Natural killer cell (primary cell): ENCODE measurements around the gene ALDOC. TPM values are rescaled to one million over a fixed set of nuclear protein-coding genes. Genes with fewer than 3 reads are reported as not detected.

Source experiments
- ATAC-seq, 3 donors: fragments of 150-1000 bp in 2 of 3; fragments of 200-7000 bp in 1 of 3; cut with Tn5 transposase; 1 replicate in 1 of 3; 2 replicates in 2 of 3; pipeline ENCODE4 v1.10.0; 2021; ENCODE audit warnings: mild to moderate bottlenecking in 2 of 3, moderate library complexity in 2 of 3
- DNase-seq, 2 donors: peaks; one replicate each; pipeline versions ENCODE4 v3.0.0 to v3.0.0-alpha.2; 2013 to 2021; ENCODE audit warnings: mixed read lengths in 1 of 2
- H3K27ac ChIP-seq: one replicate; pipeline ENCODE4 v1.5.1; 2013; ENCODE audit warnings: mild to moderate bottlenecking, low read length
- H3K27me3 ChIP-seq: one replicate; pipeline ENCODE4 v1.6.1; 2013; ENCODE audit warnings: low read length; ENCODE audit not compliant: control insufficient read depth, insufficient read depth
- H3K36me3 ChIP-seq: one replicate; pipeline ENCODE4 v1.6.1; 2013; ENCODE audit warnings: low read length; ENCODE audit not compliant: control insufficient read depth, insufficient read depth
- H3K4me1 ChIP-seq: one replicate; pipeline ENCODE4 v1.6.1; 2013; ENCODE audit warnings: low read length; ENCODE audit not compliant: control insufficient read depth, insufficient read depth
- H3K4me3 ChIP-seq: one replicate; pipeline ENCODE4 v1.5.1; 2013; ENCODE audit warnings: low read length
- H3K9me3 ChIP-seq: one replicate; pipeline ENCODE4 v1.6.1; 2013; ENCODE audit warnings: low read length; ENCODE audit not compliant: control insufficient read depth, insufficient read depth
- H3K27ac Mint-ChIP-seq, 2 donors: one replicate each; pipeline ENCODE4 v1.8.0; 2022; ENCODE audit warnings: mild to moderate bottlenecking in 2 of 2, mixed read lengths in 2 of 2, moderate library complexity in 1 of 2
- H3K27me3 Mint-ChIP-seq, 2 donors: one replicate each; pipeline ENCODE4 v1.8.0; 2022; ENCODE audit warnings: low read depth in 2 of 2, mixed read lengths in 2 of 2
- H3K36me3 Mint-ChIP-seq: one replicate; pipeline ENCODE4 v1.8.0; 2022; ENCODE audit warnings: mixed read lengths
- H3K4me1 Mint-ChIP-seq, 2 donors: one replicate each; pipeline ENCODE4 v1.8.0; 2022; ENCODE audit warnings: mixed read lengths in 2 of 2
- H3K4me3 Mint-ChIP-seq: one replicate; pipeline ENCODE4 v1.8.0; 2022; ENCODE audit warnings: mild to moderate bottlenecking, moderate library complexity, mixed read lengths
- H3K9me3 Mint-ChIP-seq, 2 donors: one replicate each; pipeline ENCODE4 v1.8.0; 2022; ENCODE audit warnings: mixed read lengths in 2 of 2
- WGBS: methylation state at CpG from one replicate; pipeline ENCODE4 v1.1.7; 2013; ENCODE audit warnings: missing lambda C conversion rate; ENCODE audit not compliant: insufficient coverage; 5-methylcytosine and 5-hydroxymethylcytosine counted together
- intact Hi-C: fragments of 100-400 bp; cut with micrococcal nuclease; formaldehyde crosslinking; loops from one replicate; pipeline ENCODE4 v1.14.2; 2022
- total RNA-seq, 4 donors: library from RNA; stranded (reverse); fragments of 120-200 nt in 1 of 4; gene quantifications; one replicate each; pipeline versions ENCODE4 v1.2.3 to v1.2.4, GENCODE V29; 2013 to 2022
- TF ChIP-seq, protein P1 (sequence below): fragments of 200-600 bp; IDR thresholded peaks from one replicate; pipeline ENCODE4 v1.8.0; 2022; ENCODE audit warnings: antibody characterized with exemption

Gene ALDOC
- total RNA-seq, 3 donors from 2014 or later (not counting 1 experiment from before 2014, with no cell fraction given) = 18.2 to 25.4 (median 23.0) TPM

DNA sequence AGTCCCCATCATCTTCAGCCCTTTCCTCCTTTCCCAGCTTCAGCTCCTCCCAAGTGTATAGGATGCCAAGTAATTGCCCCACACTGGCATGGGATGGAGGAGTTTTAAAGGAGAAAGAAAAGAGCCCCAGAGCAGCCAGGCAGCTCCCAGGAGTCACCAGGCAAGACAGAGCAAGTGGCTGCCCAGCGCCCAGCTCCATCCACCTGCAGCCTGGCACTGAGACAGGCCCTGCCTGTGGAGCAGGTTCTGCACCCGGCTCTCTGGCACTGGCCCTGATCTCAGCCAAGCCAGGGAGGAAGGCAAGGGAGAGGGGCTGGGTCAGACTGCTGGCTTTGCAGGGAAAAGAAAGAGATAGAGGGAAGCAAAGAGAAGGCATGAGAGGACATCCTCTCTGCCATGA is 48.8 kb downstream of the ALDOC start:
- Mint-ChIP-seq H3K36me3 (no peaks in the 10 kb centered on the region), H3K27ac (no peak overlapping the region), H3K4me3 (no peak overlapping the region), H3K4me1 (no peaks in the 10 kb centered on the region), H3K27me3 (peaks cover 0 to 2% of the 10 kb centered on the region in 2 donors), H3K9me3 (no peaks in the 10 kb centered on the region)
- Histone ChIP-seq H3K4me3 (no peak overlapping the region), H3K27me3 (no peaks in the 10 kb centered on the region), H3K36me3 (no peaks in the 10 kb centered on the region), H3K27ac (no peak overlapping the region), H3K9me3 (no peaks in the 10 kb centered on the region), H3K4me1 (no peaks in the 10 kb centered on the region)
- 93% methylated on average over 2 of the region's 2 CpGs for WGBS
- intact Hi-C loops = no loop called here
- TF ChIP-seq, protein P1, sequence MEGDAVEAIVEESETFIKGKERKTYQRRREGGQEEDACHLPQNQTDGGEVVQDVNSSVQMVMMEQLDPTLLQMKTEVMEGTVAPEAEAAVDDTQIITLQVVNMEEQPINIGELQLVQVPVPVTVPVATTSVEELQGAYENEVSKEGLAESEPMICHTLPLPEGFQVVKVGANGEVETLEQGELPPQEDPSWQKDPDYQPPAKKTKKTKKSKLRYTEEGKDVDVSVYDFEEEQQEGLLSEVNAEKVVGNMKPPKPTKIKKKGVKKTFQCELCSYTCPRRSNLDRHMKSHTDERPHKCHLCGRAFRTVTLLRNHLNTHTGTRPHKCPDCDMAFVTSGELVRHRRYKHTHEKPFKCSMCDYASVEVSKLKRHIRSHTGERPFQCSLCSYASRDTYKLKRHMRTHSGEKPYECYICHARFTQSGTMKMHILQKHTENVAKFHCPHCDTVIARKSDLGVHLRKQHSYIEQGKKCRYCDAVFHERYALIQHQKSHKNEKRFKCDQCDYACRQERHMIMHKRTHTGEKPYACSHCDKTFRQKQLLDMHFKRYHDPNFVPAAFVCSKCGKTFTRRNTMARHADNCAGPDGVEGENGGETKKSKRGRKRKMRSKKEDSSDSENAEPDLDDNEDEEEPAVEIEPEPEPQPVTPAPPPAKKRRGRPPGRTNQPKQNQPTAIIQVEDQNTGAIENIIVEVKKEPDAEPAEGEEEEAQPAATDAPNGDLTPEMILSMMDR = no peak
- no peak for ATAC-seq
- no peak for DNase-seq

DNA sequence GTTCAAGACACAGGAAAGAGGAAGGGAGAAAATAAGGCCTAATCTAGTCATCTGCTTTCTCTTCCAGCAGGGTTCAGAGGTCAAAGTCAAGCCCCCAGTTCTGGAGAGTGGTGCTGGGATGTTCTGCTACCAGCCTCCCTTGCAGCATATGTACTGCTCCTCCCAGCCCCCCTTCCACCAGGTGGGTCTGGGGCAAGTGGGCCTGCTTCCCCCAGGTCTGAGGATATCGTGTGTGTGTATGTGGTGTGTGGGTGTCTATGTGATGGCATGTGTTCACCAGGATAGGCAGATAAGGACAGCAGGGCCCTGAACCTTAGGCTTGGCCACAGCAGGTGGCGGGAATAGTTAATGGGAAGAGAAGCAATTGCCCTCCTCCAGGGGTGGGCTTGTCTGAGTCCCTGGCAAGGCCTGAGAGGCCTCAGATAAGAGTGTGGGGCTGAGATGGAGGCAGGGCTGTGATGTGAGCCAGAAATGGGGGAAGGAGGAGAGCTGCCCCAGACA is 49.5 kb downstream of the ALDOC start:
- Histone ChIP-seq H3K36me3 (no peaks in the 10 kb centered on the region), H3K9me3 (no peaks in the 10 kb centered on the region), H3K27me3 (no peaks in the 10 kb centered on the region), H3K4me1 (no peaks in the 10 kb centered on the region), H3K4me3 (no peak overlapping the region), H3K27ac (no peak overlapping the region)
- intact Hi-C loops = no loop called here
- Mint-ChIP-seq H3K4me1 (no peaks in the 10 kb centered on the region), H3K9me3 (no peaks in the 10 kb centered on the region), H3K27me3 (peaks cover 0 to 2% of the 10 kb centered on the region in 2 donors), H3K27ac (no peak overlapping the region), H3K4me3 (no peak overlapping the region), H3K36me3 (no peaks in the 10 kb centered on the region)
- no peak for ATAC-seq
- WGBS = 85% methylated on average over 2 of the region's 2 CpGs
- TF ChIP-seq, protein P1 = no peak
- no peak for DNase-seq

DNA sequence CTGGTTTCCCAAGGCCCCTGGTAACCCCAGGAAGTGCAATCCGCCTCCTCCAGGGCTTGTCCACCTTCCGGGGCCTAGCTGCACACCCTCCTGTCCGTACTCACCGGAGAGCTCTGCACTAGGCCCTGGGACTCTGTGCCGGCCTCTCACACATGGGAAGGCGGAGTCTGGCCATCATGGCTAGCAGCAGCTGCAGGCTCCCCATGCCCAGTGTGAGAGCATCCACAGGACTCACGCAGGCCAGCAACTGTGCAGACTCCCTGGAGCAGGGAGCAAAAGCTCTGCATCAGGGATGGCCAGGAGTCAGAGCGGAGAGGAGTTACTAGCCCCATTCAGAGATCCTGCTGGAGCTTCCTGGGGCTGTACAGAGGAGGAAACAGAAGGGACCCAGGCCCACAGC is 50.3 kb downstream of the ALDOC start:
- no peak overlapping the region for H3K27ac ChIP-seq
- TF ChIP-seq, protein P1 = no peak
- no peaks in the 10 kb centered on the region for H3K36me3 ChIP-seq
- Mint-ChIP-seq H3K27ac (no peak overlapping the region), H3K4me3 (no peak overlapping the region), H3K27me3 (peaks cover 0 to 2% of the 10 kb centered on the region in 2 donors), H3K36me3 (no peaks in the 10 kb centered on the region), H3K4me1 (no peaks in the 10 kb centered on the region), H3K9me3 (no peaks in the 10 kb centered on the region)
- intact Hi-C loops = no loop called here
- ATAC-seq = no peak
- H3K4me3 ChIP-seq = no peak overlapping the region
- no peaks in the 10 kb centered on the region for H3K9me3 ChIP-seq
- H3K4me1 ChIP-seq = no peaks in the 10 kb centered on the region
- no peaks in the 10 kb centered on the region for H3K27me3 ChIP-seq
- WGBS = 87% methylated on average over 8 of the region's 8 CpGs
- DNase-seq = no peak
